PFSK-1 (cell line): ENCODE measurements around the gene RCSD1.

Experiments
- FOXP2 ChIP-seq: optimal IDR thresholded peaks from 2 replicates; pipeline ENCODE3; 2011; ENCODE audit warnings: borderline replicate concordance, control low read depth, inconsistent platforms; ENCODE audit not compliant: insufficient read depth; ENCODE audit errors: extremely low read length, extremely low read depth
- POLR2AphosphoS5 ChIP-seq: IDR thresholded peaks from 2 replicates; pipeline ENCODE4 v1.6.1; 2012; ENCODE audit warnings: low read depth, mild to moderate bottlenecking, control low read depth, low read length, moderate library complexity
- REST ChIP-seq, 2 experiments: IDR thresholded peaks; 2 replicates each; pipeline versions ENCODE4 v1.6.1 to v1.8.0; 2011 to 2012; ENCODE audit warnings: low read depth in 2 of 2, low read length in 2 of 2, control low read depth in 1 of 2, inconsistent platforms in 1 of 2, mild to moderate bottlenecking in 1 of 2, moderate library complexity in 1 of 2; ENCODE audit not compliant: insufficient read depth in 1 of 2
- SIN3A ChIP-seq: IDR thresholded peaks from 2 replicates; pipeline ENCODE4 v1.6.1; 2012; ENCODE audit warnings: mild to moderate bottlenecking, low read length, moderate library complexity, borderline replicate concordance; ENCODE audit not compliant: insufficient read depth
- TAF1 ChIP-seq: IDR thresholded peaks from 2 replicates; pipeline ENCODE4 v1.6.1; 2012; ENCODE audit warnings: low read length, control low read depth, borderline replicate concordance; ENCODE audit not compliant: insufficient read depth

Gene RCSD1

GRCh38 chr1:167685844-167686243, 55.8 kb downstream of the RCSD1 start:
- no peak for TF ChIP-seq REST (IDR thresholded peaks at IDR 0.05; ENCODE audit: insufficient read depth in 1 of 2, low read depth in 2 of 2, low read length in 2 of 2)
- no peak for TF ChIP-seq POLR2AphosphoS5
- TF ChIP-seq FOXP2, result no peak
- TF ChIP-seq TAF1, result no peak
- no peak for TF ChIP-seq SIN3A

GRCh38 chr1:167687919-167688519, 58.0 kb downstream of the RCSD1 start:
- no peak for TF ChIP-seq SIN3A
- no peak for TF ChIP-seq TAF1
- TF ChIP-seq FOXP2, result no peak
- TF ChIP-seq POLR2AphosphoS5, result no peak
- no peak for TF ChIP-seq REST (IDR thresholded peaks at IDR 0.05; ENCODE audit: insufficient read depth in 1 of 2, low read depth in 2 of 2, low read length in 2 of 2)

DNA sequence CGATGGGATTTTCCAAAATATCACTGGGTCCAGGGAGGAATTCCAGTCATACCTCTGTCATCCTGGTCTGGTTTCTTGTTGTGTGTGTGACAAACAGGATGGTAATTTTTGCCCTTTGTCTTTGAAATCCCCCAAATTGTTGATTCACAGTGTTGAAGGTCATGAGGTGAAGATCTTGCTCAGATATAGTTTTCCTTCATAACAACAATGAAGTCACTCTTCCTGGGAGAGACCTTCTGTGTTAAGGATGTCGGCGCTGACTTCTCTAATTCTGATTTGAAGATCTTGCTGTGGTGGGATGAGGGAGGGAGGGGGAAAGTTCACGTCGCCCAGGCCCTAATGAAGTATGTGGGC, 59.5 kb downstream of the RCSD1 start:
- TF ChIP-seq FOXP2 (no peak), REST (IDR thresholded peaks at IDR 0.05; ENCODE audit: insufficient read depth in 1 of 2, low read depth in 2 of 2, low read length in 2 of 2) (no peak), TAF1 (no peak), POLR2AphosphoS5 (no peak), SIN3A (no peak)

GRCh38 chr1:167690053-167690452, 60.0 kb downstream of the RCSD1 start:
- TF ChIP-seq TAF1 (no peak), SIN3A (no peak), REST (IDR thresholded peaks at IDR 0.05; ENCODE audit: insufficient read depth in 1 of 2, low read depth in 2 of 2, low read length in 2 of 2) (no peak), FOXP2 (no peak), POLR2AphosphoS5 (no peak)
